ENCODE results near the gene MARK3. TPM values are rescaled to one million over a fixed set of nuclear protein-coding genes. Genes with fewer than 3 reads are reported as not detected.

MARK3 gene
- total RNA-seq, 2 donors from 2014 or later: 64.3 to 65.7 TPM

DNA sequence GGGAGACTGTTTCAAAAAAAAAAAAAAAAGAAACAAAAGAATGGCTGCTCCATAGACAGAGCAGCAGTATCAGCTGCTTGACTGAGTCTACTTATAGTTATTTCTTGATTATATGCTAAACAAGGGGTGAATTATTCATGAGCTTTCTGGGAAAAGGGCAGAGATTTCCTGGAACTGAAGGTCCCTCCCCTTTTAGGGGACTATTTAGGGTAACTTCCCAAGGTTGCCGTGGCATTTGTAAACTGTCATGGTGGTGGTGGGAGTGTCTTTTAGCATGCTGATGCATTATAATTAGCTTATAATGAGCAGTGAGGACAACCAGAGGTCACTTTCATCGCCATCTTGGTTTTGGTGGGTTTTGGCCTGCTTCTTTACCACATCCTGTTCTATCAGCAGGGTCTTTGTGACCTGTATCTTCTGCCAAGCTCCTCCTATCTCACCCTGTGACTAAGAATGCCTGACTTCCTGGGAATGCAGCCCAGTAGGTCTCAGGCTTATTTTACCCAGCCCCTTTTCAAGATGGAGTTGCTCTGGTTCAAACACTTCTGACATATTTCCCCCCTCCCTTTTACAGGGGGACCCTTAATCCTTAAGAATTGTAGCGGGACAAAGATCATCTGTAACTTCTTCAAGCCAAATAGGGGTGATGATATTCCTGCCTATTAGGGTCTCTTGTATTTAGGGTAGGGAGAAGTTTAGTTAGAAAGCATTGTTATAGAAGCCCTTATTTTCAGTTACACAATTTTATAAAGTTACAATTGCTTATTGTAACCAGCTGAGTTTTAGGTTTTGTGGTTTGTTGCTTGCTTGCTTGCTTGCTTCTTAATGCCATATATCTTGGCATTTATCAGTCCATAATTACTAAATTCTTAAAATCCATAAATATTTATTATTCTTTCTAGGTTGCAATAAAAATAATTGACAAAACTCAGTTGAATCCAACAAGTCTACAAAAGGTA is 42.5 kb downstream of the MARK3 start:
- DNase-seq (ENCODE audit: low spot score): no peak
- intact Hi-C loops (cut with DNase I): loop anchor here in 1 of 2 donors (1.0 kb wide), 1 partner anchor 23 kb away; no protein-coding TSS in a partner anchor

- intact Hi-C loops (cut with DNase I): loop anchor here in 1 of 2 donors (1.0 kb wide), 1 partner anchor 21 kb away; no protein-coding TSS in a partner anchor
- DNase-seq (ENCODE audit: low spot score): no peak
These were observed 43.7 kb downstream of the MARK3 start for GRCh38 chr14:103428723-103429556.

- no peak for DNase-seq (ENCODE audit: low spot score)
- intact Hi-C loops (cut with DNase I): no loop called here
These were observed 45.1 kb downstream of the MARK3 start for GRCh38 chr14:103430358-103430757.

DNA sequence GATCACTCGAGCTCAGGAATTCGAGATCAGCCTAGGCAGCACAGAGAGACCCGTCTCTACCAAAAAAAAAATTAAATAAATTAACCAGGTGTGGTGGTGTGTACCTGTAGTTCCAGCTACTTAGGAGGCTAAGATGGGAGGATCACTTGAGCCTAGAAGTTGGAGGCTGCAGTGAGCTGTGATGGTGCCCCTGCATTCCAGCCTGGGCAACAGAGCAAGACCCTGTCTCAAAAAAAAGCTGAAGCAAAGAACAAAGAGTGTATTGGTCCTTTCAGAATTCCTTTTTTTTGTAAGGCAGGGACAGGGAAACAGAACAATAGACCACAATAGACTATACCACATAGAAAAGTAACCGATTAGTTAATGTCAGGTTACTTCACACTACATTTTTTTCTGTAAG is 47.4 kb downstream of the MARK3 start:
- no peak for DNase-seq (ENCODE audit: low spot score)
- intact Hi-C loops (cut with DNase I): no loop called here

GRCh38 chr14:103433916-103434563 is 48.8 kb downstream of the MARK3 start:
- intact Hi-C loops (cut with DNase I): no loop called here
- no peak for DNase-seq (ENCODE audit: low spot score)

- DNase-seq (ENCODE audit: low spot score): no peak
- intact Hi-C loops (cut with DNase I): no loop called here
These were observed 49.7 kb downstream of the MARK3 start for GRCh38 chr14:103434868-103435442.

DNA sequence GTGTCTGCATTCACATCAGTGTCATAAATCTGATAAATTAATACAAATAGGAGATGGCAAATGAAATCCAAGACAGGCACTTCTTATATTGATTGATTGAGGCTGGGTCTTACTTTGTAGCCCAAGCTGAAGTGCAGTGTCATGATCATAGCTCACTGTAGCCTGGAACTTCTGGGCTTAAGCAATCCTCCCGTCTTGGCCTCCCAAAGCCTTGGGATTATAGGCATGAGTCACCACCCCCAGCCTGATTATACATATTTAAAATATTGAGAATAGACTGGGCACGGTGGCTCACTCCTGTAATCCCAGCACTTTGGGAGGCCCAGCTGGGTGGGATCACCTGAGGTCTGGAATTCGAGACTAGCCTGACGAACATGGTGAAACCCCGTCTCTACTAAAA is 51.3 kb downstream of the MARK3 start:
- intact Hi-C loops (cut with DNase I): no loop called here
- DNase-seq (ENCODE audit: low spot score): no peak

GRCh38 chr14:103442288-103442687 is 57.1 kb downstream of the MARK3 start:
- intact Hi-C loops (cut with DNase I): no loop called here
- DNase-seq (ENCODE audit: low spot score): no peak

- DNase-seq (ENCODE audit: low spot score): no peak
- intact Hi-C loops (cut with DNase I): no loop called here
These were observed 57.9 kb downstream of the MARK3 start for GRCh38 chr14:103443111-103443510.

DNA sequence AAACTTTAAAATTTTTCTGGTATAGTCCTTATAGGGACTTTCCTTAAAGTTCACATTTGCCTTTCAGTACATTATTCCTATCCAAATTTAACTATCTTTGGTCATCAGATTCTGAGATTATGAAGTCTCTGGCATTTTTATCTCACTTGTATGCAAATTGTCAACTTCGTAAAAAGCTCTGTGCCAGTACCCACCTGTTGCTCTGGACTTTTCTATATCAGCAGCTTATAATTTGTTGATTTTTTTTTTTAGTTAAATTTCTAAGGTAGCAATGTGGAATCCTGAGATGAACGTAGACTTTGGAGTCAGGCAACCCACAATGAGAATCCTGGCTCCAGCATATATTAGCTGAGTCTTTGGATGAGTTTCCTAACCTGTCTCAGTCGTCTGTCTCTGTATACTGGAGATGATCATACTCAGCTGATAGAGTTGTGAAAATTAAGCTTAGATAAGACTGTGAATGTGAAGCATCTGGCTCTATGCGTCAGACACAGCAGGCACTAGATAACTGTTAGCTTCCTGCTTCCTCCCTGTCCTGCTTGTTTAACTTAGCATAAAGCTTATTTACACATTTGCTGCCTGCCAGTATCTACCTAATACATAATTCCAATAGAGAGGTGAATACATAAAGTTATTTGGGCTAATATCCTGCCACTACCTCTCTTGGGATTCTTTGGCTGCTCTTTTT is 59.8 kb downstream of the MARK3 start:
- no peak for DNase-seq (ENCODE audit: low spot score)
- intact Hi-C loops (cut with DNase I): no loop called here

DNA sequence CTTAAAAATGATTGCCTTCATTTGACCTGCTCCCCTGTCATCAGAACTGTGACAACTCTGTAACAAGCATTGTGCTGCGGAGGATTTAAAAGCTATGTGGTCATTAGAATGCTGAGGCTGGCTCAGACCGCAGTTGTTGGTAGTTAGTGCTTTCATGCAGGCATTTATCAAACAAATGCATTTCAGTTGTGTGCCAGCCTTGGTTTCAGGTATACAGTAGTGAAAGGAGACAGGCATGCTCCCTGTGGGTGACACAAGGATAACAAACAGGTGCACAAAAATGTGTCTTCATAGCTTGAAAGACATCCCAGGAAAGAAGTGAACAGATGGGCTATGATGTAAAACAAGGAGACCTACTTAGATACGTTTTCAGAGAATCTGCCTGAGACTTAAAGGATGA is 60.6 kb downstream of the MARK3 start:
- intact Hi-C loops (cut with DNase I): no loop called here
- DNase-seq (ENCODE audit: low spot score): no peak

GRCh38 chr14:103448097-103448496 is 62.9 kb downstream of the MARK3 start:
- DNase-seq (ENCODE audit: low spot score): no peak
- intact Hi-C loops (cut with DNase I): no loop called here

DNA sequence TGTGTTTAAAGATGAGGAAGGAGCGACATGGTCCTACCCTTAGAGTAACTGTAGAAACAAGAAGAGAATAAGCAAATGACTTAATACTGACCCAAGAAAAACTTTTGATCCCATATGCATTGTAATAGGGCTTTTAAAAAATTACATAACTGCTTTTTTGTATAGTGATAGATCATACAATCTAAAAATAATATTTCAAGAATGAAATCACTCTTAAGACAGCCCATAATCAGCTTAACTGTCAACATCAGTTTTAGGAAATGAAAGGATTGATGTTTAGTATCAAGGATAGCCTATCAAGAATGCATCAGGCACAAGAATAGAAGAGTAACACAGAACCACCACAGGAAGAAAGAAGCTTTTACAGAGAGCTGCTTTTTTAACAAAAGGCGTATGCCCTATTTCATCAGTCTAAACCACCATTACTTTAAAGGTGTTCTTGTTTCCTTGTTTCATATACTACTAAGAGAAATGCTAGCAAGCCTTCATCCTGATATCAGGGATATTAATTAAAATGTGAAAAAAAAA is 64.5 kb downstream of the MARK3 start:
- intact Hi-C loops (cut with DNase I): loop anchor here in 1 of 2 donors (1.0 kb wide), 1 partner anchor 21 kb away; no protein-coding TSS in a partner anchor
- no peak for DNase-seq (ENCODE audit: low spot score)

DNA sequence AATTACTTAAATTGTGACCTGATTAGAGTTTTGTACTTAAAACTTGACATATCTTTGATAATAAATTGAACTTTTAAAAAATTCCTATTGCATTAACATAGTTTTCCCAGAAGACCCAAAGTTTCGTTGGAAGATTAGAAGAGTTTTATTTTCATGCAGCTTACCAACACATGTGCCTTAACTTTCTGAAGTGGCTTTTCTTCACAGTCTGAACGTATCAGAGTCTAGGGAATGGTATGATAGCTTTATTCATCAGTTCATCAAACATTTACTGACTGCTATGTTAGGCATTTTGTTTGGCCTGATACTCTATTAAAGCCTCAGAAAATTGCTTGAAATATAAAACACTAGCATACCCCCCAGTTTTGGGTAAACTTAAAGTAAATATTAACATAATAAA is 65.2 kb downstream of the MARK3 start:
- no peak for DNase-seq (ENCODE audit: low spot score)
- intact Hi-C loops (cut with DNase I): loop anchor here in 1 of 2 donors (1.0 kb wide), 1 partner anchor 22 kb away; no protein-coding TSS in a partner anchor

- DNase-seq (ENCODE audit: low spot score): no peak
- intact Hi-C loops (cut with DNase I): no loop called here
These were observed 66.2 kb downstream of the MARK3 start for GRCh38 chr14:103451401-103451800.

DNA sequence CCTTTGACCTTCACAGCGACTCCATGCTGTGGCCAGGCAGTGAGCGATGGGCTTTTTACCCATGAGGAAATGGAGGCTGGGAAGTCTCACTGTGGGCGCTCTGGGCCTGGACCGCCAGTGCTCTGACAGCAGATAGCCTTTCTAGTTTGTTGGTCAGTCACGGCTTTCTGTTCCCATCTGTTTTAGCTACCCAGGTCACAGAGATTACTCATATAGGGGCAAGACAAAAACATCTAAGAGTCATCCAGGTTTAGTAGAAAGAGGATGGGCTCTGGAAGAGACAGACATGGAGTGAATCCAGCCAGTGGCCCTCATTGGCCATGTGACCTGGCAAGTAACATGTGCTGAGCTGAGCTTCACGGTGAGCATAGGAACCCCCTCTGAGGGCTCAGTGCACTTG is 68.6 kb downstream of the MARK3 start:
- no peak for DNase-seq (ENCODE audit: low spot score)
- intact Hi-C loops (cut with DNase I): no loop called here

- intact Hi-C loops (cut with DNase I): no loop called here
- DNase-seq (ENCODE audit: low spot score): no peak
These were observed 71.1 kb downstream of the MARK3 start for GRCh38 chr14:103456167-103456835.

DNA sequence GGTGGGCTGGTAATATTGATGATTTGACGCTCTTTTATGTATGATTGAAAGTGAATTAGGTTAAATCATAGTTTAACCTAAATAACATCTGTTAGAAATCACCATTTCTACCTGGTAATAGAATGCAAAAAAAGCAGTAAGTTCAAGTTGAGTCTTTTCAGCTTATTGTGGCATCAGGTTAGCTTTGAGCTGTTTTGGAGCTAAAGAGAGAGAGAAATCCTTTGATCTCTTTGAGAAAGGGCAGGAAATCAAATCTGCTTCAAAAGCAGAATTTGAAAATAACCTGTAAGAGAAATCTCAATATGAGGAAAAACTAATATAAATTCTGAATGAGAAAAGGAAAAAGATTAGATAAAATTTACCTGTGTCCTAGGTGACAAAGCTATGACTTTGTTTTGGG is 75.2 kb downstream of the MARK3 start:
- intact Hi-C loops (cut with DNase I): loop anchor here in 1 of 2 donors (5.0 kb wide), 1 partner anchor 108 kb away; no protein-coding TSS in a partner anchor
- DNase-seq (ENCODE audit: low spot score): no peak
